PFSK-1 (cell line): Measurements from ENCODE around the gene BCKDHB.

Experiments used
- FOXP2 ChIP-seq: optimal IDR thresholded peaks from 2 replicates; pipeline ENCODE3; 2011; ENCODE audit warnings: borderline replicate concordance, control low read depth, inconsistent platforms; ENCODE audit not compliant: insufficient read depth; ENCODE audit errors: extremely low read length, extremely low read depth
- POLR2AphosphoS5 ChIP-seq: IDR thresholded peaks from 2 replicates; pipeline ENCODE4 v1.6.1; 2012; ENCODE audit warnings: low read depth, mild to moderate bottlenecking, control low read depth, low read length, moderate library complexity
- REST ChIP-seq, 2 experiments: IDR thresholded peaks; 2 replicates each; pipeline versions ENCODE4 v1.6.1 to v1.8.0; 2011 to 2012; ENCODE audit warnings: low read depth in 2 of 2, low read length in 2 of 2, control low read depth in 1 of 2, inconsistent platforms in 1 of 2, mild to moderate bottlenecking in 1 of 2, moderate library complexity in 1 of 2; ENCODE audit not compliant: insufficient read depth in 1 of 2
- SIN3A ChIP-seq: IDR thresholded peaks from 2 replicates; pipeline ENCODE4 v1.6.1; 2012; ENCODE audit warnings: mild to moderate bottlenecking, low read length, moderate library complexity, borderline replicate concordance; ENCODE audit not compliant: insufficient read depth
- TAF1 ChIP-seq: IDR thresholded peaks from 2 replicates; pipeline ENCODE4 v1.6.1; 2012; ENCODE audit warnings: low read length, control low read depth, borderline replicate concordance; ENCODE audit not compliant: insufficient read depth

The BCKDHB gene

GRCh38 chr6:80277501-80277900 lies 171.0 kb downstream of the BCKDHB start:
- TF ChIP-seq POLR2AphosphoS5 (no peak), FOXP2 (no peak), TAF1 (no peak), SIN3A (no peak), REST (IDR thresholded peaks at IDR 0.05; ENCODE audit: insufficient read depth in 1 of 2, low read depth in 2 of 2, low read length in 2 of 2) (no peak)

GRCh38 chr6:80280262-80281010 lies 174.0 kb downstream of the BCKDHB start:
- no peak for TF ChIP-seq POLR2AphosphoS5
- no peak for TF ChIP-seq SIN3A
- no peak for TF ChIP-seq REST (IDR thresholded peaks at IDR 0.05; ENCODE audit: insufficient read depth in 1 of 2, low read depth in 2 of 2, low read length in 2 of 2)
- no peak for TF ChIP-seq TAF1
- TF ChIP-seq FOXP2: no peak

GRCh38 chr6:80282913-80283554 lies 176.6 kb downstream of the BCKDHB start:
- TF ChIP-seq POLR2AphosphoS5 (no peak), FOXP2 (no peak), REST (IDR thresholded peaks at IDR 0.05; ENCODE audit: insufficient read depth in 1 of 2, low read depth in 2 of 2, low read length in 2 of 2) (no peak)

- TF ChIP-seq REST (IDR thresholded peaks at IDR 0.05; ENCODE audit: insufficient read depth in 1 of 2, low read depth in 2 of 2, low read length in 2 of 2) (no peak), SIN3A (no peak), TAF1 (no peak), POLR2AphosphoS5 (no peak), FOXP2 (no peak)
Measured at GRCh38 chr6:80287112-80287511, 180.6 kb downstream of the BCKDHB start.

- TF ChIP-seq SIN3A (no peak), TAF1 (no peak), FOXP2 (no peak), REST (IDR thresholded peaks at IDR 0.05; ENCODE audit: insufficient read depth in 1 of 2, low read depth in 2 of 2, low read length in 2 of 2) (no peak)
Measured at GRCh38 chr6:80287607-80288006, 181.1 kb downstream of the BCKDHB start.
